ENCODE results near the gene GALNT6. TPM values are rescaled to one million over a fixed set of nuclear protein-coding genes. Genes with fewer than 3 reads are reported as not detected.

GALNT6 gene
- total RNA-seq, 1 experiment from 2014 or later: 101 TPM

DNA sequence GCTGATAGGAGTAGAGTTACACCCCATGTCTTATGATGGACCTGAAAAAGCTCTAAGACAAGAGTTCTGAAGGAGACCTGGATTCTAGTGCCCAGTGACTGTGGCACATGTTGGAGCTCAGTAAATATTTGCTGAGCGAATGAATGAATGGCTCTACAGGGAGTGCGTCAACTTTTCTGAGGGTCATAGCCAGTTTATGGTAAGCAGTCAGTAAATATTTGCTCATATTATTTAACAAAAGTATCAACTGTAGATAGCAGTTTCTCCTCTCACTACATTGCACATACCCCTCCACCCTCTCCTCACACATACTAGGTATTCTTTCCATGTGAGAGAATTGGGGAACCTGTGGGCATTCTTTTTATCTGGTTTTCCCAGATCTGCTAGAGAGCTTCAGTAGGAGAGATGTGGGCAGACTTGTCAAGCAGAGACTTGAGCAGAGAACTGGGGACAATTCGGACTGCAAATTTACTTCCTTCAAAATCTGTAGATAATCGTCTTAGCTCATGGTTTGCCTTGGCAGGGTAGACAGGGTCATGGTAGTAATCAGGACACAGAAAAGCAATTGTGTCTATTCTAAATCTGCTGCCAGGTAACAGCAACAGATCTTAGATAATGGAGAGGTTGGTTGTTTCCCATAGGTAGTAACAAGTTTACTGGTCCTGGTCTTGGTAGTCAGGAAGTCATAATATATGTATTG is 39.1 kb upstream of the GALNT6 start:
- peak overlapping the region; percentile 59 for H3K9ac ChIP-seq (ENCODE audit: low read length)
- H3K27me3 ChIP-seq (ENCODE audit: low read length): no peaks in the 10 kb centered on the region
- intact Hi-C loops (cut with micrococcal nuclease): no loop called here
- H4K20me1 ChIP-seq (ENCODE audit: low read length): no peaks in the 10 kb centered on the region
- peak; percentile 86 for ATAC-seq
- H2AFZ ChIP-seq (ENCODE audit: low read length): no peak overlapping the region
- H3K4me2 ChIP-seq (ENCODE audit: low read length): peak overlapping the region; percentile 53
- CTCF ChIA-PET: no interaction called here
- H3K36me3 ChIP-seq (ENCODE audit: low read depth, low read length): no peaks in the 10 kb centered on the region
- no peaks in the 10 kb centered on the region for H3K9me2 ChIP-seq (replicated peaks; ENCODE audit: low read length)
- no peak for TF ChIP-seq EZH2phosphoT487 (IDR thresholded peaks at IDR 0.05; ENCODE audit: borderline replicate concordance, low read length)
- TF ChIP-seq, protein P1, sequence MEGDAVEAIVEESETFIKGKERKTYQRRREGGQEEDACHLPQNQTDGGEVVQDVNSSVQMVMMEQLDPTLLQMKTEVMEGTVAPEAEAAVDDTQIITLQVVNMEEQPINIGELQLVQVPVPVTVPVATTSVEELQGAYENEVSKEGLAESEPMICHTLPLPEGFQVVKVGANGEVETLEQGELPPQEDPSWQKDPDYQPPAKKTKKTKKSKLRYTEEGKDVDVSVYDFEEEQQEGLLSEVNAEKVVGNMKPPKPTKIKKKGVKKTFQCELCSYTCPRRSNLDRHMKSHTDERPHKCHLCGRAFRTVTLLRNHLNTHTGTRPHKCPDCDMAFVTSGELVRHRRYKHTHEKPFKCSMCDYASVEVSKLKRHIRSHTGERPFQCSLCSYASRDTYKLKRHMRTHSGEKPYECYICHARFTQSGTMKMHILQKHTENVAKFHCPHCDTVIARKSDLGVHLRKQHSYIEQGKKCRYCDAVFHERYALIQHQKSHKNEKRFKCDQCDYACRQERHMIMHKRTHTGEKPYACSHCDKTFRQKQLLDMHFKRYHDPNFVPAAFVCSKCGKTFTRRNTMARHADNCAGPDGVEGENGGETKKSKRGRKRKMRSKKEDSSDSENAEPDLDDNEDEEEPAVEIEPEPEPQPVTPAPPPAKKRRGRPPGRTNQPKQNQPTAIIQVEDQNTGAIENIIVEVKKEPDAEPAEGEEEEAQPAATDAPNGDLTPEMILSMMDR (conservative IDR thresholded peaks at IDR 0.05; ENCODE audit: low read depth, low read length): no peak
- H3K4me3 ChIP-seq (ENCODE audit: low read length): peak overlapping the region; percentile 6; the same call in 1 of the 2 replicates
- no peaks in the 10 kb centered on the region for H3F3A ChIP-seq (ENCODE audit: low read length, unreplicated experiment)
- DNase-seq: peak; percentile 83
- no peaks in the 10 kb centered on the region for H3K9me3 ChIP-seq (ENCODE audit: low read length)
- POLR2A ChIA-PET (ENCODE audit: unreplicated experiment): no interaction called here
- no peaks in the 10 kb centered on the region for H3K79me2 ChIP-seq (ENCODE audit: low read length)
- H3K27ac ChIP-seq (ENCODE audit: low read length): peak overlapping the region; percentile 84
- peaks cover 33% of the 10 kb centered on the region for H3K4me1 ChIP-seq (ENCODE audit: insufficient read depth, low read length)
- no TSS peak for BruUV-seq (replicated peaks)

- H3K9ac ChIP-seq (ENCODE audit: low read length): peak overlapping the region; percentile 59
- intact Hi-C loops (cut with micrococcal nuclease): no loop called here
- H3K79me2 ChIP-seq (ENCODE audit: low read length): no peaks in the 10 kb centered on the region
- no peak overlapping the region for H3K4me3 ChIP-seq (ENCODE audit: low read length)
- TF ChIP-seq EZH2phosphoT487 (IDR thresholded peaks at IDR 0.05; ENCODE audit: borderline replicate concordance, low read length) (no peak), EZH2 (IDR thresholded peaks at IDR 0.05; ENCODE audit: low read length, unreplicated experiment) (no peak)
- TF ChIP-seq, protein P1 (conservative IDR thresholded peaks at IDR 0.05; ENCODE audit: low read depth, low read length): no peak
- no peaks in the 10 kb centered on the region for H4K20me1 ChIP-seq (ENCODE audit: low read length)
- no peaks in the 10 kb centered on the region for H3K9me2 ChIP-seq (replicated peaks; ENCODE audit: low read length)
- H3K27ac ChIP-seq (ENCODE audit: low read length): peak overlapping the region; percentile 84
- H3F3A ChIP-seq (ENCODE audit: low read length, unreplicated experiment): no peaks in the 10 kb centered on the region
- ATAC-seq: no peak
- H3K9me3 ChIP-seq (ENCODE audit: low read length): no peaks in the 10 kb centered on the region
- no peaks in the 10 kb centered on the region for H3K27me3 ChIP-seq (ENCODE audit: low read length)
- ChIA-PET POLR2A (ENCODE audit: unreplicated experiment) (interaction anchor here (0.6 kb wide), 1 partner anchor 74 kb away, joined by 4 read pairs; no protein-coding TSS in a partner anchor), CTCF (no interaction called here)
- no peak for DNase-seq
- peak overlapping the region; percentile 53 for H3K4me2 ChIP-seq (ENCODE audit: low read length)
- H3K36me3 ChIP-seq (ENCODE audit: low read depth, low read length): no peaks in the 10 kb centered on the region
- no peak overlapping the region; the same call in 1 of the 2 replicates for H2AFZ ChIP-seq (ENCODE audit: low read length)
- peaks cover 35% of the 10 kb centered on the region for H3K4me1 ChIP-seq (ENCODE audit: insufficient read depth, low read length)
- BruUV-seq (replicated peaks): no TSS peak
These were observed 38.5 kb upstream of the GALNT6 start for GRCh38 chr12:51429700-51430099.

GRCh38 chr12:51428256-51428655 is 37.0 kb upstream of the GALNT6 start:
- TF ChIP-seq EZH2 (IDR thresholded peaks at IDR 0.05; ENCODE audit: low read length, unreplicated experiment): no peak
- TF ChIP-seq, protein P1 (conservative IDR thresholded peaks at IDR 0.05; ENCODE audit: low read depth, low read length): no peak
- TF ChIP-seq EZH2phosphoT487 (IDR thresholded peaks at IDR 0.05; ENCODE audit: borderline replicate concordance, low read length): no peak
- Histone ChIP-seq H3K4me1 (ENCODE audit: insufficient read depth, low read length) (peaks cover 30% of the 10 kb centered on the region), H2AFZ (ENCODE audit: low read length) (no peak overlapping the region), H3K9ac (ENCODE audit: low read length) (no peak overlapping the region), H3K27me3 (ENCODE audit: low read length) (no peaks in the 10 kb centered on the region), H3K27ac (ENCODE audit: low read length) (no peak overlapping the region), H4K20me1 (ENCODE audit: low read length) (no peaks in the 10 kb centered on the region), H3K9me3 (ENCODE audit: low read length) (no peaks in the 10 kb centered on the region), H3K36me3 (ENCODE audit: low read depth, low read length) (no peaks in the 10 kb centered on the region), H3K79me2 (ENCODE audit: low read length) (no peaks in the 10 kb centered on the region), H3K9me2 (replicated peaks; ENCODE audit: low read length) (no peaks in the 10 kb centered on the region), H3K4me3 (ENCODE audit: low read length) (no peak overlapping the region), H3F3A (ENCODE audit: low read length, unreplicated experiment) (no peaks in the 10 kb centered on the region), H3K4me2 (ENCODE audit: low read length) (no peak overlapping the region)
- POLR2A ChIA-PET (ENCODE audit: unreplicated experiment): no interaction called here
- no TSS peak for BruUV-seq (replicated peaks)
- ATAC-seq: no peak
- no peak for DNase-seq
- intact Hi-C loops (cut with micrococcal nuclease): no loop called here
- CTCF ChIA-PET: no interaction called here

Measured in PC-3 (cell line).